HG02642 (cell line): ENCODE measurements around the gene KIF1B.
"Not testable (repeated sequence)": the region's sequence is repeated elsewhere in the genome, so short reads cannot be mapped to it uniquely, and the experiment has no call there.

ENCODE experiments used
- ATAC-seq: cut with Tn5 transposase; IDR thresholded peaks from one replicate; pipeline ENCODE4 v1.9.1; 2021; ENCODE audit warnings: mild to moderate bottlenecking; ENCODE audit not compliant: unreplicated experiment, poor library complexity

Gene KIF1B

DNA sequence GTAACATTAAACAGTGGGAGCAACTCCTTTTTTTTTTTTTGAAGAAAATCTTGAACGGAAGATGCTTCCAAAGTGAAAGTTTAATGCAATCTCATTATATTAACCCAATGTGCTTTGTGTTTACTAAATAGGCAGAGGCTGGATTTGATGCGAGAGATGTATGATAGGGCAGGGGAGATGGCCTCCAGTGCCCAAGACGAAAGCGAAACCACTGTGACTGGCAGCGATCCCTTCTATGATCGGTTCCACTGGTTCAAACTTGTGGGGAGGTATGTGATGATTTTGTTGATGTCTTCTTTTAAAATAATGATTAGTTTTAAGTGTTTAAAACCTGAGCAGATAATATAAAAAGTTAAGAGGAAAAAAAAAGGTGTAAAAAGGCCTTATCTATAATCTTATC lies 114.3 kb downstream of the KIF1B start:
- ATAC-seq, result no peak

DNA sequence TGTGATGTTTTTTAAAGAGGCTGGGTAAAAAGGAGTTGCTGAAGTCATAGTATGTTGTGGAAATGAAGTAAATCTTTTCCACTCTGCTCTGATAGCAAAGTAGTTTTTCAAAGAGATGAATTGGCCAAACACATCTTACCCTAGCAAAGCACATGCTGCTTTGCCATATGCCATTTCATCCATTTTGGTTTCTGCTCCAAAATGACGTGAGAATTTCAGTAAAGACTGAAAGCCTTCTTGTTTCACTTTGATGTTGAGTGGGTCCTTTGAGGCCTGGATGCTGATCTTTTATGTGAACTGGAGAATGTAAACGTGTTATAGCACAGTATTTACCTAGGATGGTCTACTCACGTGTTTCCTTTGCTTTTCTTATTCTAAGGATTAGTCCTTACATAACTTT lies 115.2 kb downstream of the KIF1B start:
- ATAC-seq, result no peak

DNA sequence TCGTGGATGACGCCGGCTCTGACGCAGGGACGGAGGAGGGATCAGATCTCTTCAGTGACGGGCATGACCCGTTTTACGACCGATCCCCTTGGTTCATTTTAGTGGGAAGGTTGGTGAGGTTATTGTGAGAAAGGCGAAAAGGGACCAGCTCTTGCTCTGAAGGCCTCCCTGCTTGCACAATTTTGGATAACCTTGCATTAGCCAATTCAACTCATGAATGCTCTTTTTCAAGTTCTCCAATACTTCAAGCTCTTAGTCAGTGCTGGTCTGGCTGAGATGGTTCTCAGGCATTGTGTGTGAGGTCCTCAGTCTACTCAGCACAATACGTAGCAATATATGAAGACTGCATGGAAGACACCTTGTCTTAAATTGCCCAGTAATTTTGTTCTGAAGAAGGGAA lies 115.9 kb downstream of the KIF1B start:
- ATAC-seq, result no peak

DNA sequence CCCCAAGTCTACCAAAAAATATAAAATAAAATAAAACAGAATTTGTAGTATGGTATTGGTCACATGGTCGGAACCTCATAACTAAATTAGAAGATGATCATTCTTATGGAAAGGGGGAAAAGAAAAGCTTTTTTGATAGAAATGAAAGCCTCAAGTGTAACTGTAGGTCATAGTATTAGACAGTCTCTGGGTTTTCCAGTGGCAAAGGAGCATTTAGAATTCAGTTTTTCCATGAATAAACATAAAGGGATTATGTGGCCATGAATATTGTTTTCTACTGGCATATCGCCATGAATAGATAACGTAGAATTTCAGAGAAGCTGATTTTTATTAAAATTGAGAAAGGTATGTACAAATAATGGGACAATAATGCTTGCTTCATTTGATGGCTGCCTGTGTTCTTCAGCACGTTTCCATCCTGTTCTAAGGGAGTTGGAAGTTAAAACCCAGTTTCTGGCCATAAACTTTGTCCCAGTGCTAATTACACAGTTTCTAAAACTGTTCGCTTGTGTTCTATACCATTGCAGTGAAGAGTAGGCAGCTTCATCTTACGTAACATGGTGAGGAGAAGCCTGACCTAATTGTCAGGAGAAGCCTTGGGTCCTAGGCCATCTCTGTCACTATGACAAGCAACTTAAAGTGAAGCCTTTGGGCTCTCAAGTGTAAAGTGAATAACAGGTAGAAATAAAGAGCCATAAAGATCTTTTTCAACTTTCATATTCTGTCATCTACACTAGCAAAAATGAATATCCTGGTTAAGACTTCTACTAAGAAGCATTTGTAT lies 118.0 kb downstream of the KIF1B start:
- ATAC-seq, result no peak

DNA sequence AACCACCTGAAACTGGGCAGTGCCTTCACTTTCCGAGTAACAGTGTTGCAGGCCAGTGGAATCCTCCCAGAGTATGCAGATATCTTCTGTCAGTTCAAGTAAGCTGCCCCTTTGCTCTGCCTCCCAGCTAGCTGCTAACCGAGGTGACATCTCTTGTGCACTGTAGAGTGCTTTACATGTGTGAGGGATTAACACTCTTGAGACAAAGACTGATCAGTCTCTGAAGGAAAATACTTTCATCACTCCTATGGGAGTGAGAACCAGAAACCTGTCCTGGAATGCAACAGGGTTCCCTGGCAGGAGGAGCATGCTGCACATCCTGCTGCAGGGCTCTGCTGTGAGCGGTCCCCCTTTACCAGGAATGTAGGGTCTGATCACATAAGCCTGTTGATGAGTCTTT lies 127.1 kb downstream of the KIF1B start:
- ATAC-seq, result no peak

DNA sequence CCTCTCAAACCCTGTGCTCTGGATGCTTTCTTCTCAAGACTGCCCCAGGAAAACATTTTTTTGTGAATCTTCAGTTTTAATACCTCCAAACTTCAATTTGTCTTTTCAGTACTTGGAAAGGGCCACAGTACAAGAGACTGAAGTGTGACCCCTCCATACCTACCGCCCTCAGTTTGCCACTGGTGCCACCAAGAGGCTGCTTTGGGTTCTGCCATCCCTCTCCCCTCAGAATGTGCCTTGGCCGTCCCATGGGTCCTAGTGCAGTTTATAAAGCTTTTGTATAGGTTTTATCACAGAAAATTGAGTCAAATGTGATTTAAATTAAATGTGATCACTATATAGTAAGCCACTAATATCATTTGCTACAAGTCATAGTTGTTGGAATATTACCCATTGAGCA lies 127.7 kb downstream of the KIF1B start:
- no peak for ATAC-seq

DNA sequence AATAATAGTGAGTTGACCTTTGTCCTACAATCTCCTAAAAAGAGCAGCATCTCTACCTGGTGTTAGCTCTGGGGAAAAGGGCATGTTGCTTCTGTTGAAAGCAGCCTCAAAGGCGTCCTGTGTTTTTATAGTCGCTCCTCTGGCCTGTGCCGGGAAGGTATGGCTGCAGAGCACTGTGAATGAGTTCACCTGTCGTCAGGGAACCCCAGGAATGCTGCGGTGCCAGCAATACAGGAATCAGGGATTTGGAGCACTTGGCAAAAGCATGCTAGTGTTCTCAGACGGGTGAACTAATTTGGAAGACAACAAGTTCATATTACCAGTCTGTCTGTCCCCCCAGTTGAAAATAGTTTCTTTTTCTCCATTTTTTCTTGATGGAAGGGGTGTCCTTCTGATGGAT lies 128.2 kb downstream of the KIF1B start:
- no peak for ATAC-seq

DNA sequence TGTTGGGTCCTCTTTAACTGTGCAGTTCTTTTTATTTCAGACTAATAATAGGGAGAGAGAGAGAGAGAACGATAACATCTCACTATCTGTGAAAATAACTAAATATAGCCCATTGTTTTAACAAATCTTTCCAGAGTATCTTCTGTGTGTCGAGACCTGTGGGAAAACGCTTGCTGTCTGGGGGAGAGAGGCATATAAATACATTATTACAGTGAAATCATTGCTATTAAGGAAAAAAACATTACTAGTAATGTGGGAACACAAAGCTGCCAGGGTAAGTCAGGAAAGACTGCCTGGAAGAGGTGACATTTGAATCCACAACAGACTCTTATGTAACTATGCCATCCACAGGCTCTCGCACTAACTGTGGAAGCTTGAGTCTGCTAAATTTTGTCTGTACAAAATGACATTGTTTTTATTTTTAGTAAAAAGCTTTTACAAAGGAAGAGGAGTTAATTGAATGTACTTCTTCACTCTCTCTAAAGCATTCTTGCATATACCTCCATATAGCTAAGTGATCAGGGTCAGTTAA lies 128.7 kb downstream of the KIF1B start:
- no peak for ATAC-seq

DNA sequence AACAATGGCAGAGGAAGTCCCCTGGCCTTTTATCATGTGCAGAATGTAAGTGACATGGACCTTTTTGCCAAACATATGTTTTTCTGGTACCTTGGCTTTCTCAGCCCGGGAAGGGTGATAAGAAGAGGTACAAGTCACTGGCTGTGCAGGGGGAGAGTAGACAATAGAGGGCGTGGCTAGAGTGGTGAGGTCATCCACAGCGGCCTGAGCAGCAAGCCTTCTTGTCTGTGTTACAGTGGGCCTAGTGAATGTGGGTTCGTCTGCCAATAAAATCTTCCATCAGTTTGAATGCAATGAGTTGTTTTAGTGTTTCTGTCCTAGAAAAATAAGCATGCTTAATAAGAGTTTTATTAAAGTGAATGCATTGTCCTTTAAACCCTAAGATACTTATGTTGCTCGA lies 129.4 kb downstream of the KIF1B start:
- no peak for ATAC-seq

DNA sequence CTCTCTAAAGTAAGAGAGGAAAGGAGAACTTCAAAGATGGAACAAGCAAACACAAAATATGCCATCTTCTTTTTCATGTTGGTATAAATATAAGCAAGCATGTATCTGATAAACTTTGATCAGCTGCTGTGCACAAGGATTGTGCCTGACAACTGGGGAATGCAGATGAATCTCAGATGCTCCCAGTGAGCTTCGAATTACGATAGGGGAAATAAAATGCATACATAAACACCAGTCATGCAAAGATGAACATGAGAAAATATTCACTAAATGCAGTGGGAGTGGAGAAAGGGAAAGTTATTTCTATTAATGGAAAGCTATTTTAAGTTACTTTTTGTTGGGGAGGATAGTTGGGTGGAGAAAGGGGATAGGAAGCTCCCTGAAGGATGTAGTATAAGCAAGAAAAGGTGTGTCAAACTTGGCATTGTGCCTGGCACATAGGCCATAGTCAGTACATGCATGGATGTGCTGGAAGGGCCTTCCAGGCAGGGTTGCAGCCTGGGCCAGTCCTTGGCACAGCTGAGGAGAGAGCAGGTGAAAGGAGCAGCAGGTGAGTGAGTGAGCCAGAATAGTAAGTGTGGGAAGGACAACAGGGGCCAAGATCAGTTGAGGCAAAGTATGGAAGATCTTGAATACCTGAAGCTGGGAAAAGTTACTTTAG lies 130.7 kb downstream of the KIF1B start:
- ATAC-seq, result no peak

DNA sequence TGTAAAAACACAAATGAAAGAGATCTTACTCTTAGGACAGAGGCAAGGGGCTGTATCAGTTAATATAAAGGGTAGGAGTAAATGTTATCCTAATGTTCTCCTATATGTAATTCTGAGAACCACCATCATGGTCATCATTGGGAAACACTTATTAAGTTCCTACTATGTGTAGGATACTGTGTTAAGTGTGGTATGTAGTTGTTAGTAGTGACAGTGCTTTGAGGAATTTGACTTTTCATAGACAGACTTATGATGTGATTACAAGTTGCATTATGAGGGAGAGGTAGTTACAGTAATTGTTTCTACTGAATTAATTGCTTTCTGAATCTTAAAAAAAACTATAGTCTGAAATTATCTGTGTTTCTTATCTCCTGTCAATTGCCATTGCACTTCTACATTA lies 136.7 kb downstream of the KIF1B start:
- no peak for ATAC-seq

DNA sequence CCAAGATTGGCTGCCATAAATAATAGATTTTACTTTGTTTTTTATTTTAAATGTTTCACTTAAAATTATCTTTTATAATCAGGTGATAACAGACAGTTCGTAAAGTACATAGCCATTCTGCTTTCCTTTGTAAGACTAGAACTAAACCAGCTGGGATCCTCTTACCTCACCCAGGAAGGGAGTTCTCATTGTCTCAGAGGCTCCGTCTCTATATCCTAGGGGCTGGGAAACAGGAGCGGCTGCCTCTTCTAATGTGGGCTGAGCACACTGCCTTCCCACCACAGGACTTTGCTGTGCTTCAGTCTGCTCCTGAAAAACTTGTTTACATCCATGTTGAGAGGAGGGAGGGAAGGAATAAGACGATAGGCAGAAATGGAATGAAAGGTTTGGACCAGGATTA lies 142.9 kb downstream of the KIF1B start:
- ATAC-seq, result no peak

DNA sequence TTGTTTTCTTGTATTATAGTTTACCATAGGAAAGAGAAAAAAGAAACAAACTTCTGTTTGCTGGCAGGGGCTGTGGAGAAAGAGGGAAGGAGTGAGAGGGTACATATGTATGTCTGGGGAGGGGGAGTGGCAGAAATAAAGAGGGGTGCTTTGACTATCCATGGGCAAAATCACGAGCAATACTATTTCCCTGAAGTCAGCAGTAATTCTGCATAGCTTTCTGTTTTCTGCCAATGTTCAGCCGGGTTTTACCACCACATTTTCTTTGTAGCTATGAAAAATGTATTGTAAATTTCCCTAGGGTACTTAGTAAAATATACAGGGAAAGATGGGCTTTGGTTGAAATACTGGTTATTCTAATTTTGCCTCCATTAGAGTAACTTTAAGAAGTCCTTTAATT lies 143.3 kb downstream of the KIF1B start:
- no peak for ATAC-seq

DNA sequence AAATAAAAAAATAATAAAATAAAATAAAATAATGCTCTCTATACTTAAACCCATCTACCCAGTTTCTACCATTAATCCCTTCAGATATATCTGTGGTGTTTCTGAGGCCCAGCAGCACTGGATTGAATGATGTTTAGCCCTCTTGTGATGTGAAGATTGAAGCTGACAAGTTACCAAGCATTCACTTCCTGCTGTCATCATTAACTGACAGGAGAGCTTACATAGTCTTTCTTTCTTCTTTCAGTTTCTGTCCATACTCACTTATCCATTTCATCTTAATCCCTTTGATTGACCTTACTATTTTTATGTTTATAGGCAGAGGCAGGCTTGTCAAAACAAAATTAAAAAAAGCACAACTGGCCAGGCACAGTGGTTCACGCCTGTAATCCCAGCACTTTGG lies 149.7 kb downstream of the KIF1B start:
- no peak for ATAC-seq

DNA sequence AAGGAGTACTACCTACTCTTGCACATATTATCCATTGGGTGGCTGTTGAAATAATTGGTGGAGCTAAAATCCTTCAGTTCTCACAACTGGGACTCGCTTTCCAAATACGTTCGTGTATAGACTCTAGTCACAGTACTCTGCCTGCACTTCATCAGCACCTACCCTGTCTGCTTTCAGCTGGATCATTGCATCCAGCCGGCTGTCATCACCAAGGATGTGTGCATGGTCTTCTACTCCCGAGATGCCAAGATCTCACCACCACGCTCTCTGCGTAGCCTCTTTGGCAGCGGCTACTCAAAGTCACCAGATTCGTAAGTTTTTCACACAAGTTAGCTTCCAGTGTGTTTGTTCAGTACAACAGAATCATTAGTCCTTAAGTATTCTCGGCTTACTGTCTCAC lies 151.1 kb downstream of the KIF1B start:
- ATAC-seq, result no peak

DNA sequence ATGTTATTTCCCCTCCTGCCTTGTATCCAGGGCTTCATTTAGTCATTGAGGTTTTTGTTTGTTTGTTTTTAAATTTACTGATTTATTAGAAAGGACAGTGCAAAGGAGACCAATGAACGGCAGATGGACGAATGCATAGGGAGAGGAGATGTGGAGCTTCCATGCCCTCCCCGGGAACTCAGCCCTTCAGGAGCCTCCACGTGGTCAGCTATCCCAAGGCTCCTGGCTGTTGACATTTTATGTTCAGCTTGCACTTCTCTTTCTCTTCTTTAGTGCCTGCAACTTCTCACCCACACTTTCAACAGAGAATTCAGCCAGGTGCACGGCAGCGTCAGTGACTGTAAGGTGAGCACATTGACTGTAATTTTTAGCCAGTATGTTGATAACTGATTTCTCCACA lies 157.8 kb downstream of the KIF1B start:
- no peak for ATAC-seq

DNA sequence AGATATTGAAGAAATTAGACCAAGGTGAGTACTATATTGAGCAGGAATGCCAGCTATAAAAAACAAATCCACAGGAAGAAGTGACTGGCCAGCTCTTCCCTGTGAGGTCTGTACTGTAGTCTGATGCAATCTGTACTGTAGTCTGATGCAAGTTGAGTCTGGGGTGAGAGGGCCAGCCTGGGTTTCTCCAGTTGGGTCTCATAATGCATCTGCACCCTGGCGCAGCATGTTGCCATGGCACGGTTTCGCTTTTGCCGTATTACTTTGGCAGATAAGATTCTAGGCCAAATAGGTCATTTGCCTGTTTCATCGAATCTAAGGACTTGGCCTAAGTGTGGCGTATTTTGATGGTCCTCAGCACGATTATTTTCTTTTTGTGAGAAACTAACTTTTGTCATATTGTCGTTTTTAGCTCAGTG lies 164.1 kb downstream of the KIF1B start:
- ATAC-seq, result no peak

DNA sequence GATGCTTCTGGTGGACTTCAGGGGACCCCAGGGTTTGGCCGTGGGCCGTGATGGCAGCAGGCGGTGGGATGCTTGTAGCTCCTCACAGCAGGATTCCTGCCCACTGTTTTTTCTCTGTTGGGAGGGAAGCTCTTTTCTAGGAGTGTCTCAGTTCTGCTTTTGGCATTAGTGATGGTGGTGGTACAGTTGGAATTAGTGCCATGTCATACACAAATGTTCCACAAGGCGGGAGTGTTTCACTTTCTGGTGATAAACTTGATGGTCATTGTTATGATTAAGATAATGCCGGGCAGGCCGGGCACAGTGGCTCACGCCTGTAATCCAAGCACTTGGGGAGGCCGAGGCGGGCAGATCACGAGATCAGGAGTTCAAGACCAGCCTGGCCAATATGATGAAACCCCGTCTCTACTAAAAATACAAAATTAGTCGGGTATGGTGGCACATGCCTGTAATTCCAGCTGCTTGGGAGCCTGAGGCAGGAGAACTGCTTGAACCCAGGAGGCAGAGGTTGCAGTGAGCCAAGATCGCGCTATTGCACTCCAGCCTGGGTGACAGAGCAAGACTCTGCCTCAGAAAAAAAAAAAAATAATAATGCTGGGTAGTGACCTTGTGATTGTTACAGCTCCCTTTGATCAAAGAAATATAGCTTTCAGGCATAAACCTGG lies 167.1 kb downstream of the KIF1B start:
- not testable (repeated sequence) for ATAC-seq

DNA sequence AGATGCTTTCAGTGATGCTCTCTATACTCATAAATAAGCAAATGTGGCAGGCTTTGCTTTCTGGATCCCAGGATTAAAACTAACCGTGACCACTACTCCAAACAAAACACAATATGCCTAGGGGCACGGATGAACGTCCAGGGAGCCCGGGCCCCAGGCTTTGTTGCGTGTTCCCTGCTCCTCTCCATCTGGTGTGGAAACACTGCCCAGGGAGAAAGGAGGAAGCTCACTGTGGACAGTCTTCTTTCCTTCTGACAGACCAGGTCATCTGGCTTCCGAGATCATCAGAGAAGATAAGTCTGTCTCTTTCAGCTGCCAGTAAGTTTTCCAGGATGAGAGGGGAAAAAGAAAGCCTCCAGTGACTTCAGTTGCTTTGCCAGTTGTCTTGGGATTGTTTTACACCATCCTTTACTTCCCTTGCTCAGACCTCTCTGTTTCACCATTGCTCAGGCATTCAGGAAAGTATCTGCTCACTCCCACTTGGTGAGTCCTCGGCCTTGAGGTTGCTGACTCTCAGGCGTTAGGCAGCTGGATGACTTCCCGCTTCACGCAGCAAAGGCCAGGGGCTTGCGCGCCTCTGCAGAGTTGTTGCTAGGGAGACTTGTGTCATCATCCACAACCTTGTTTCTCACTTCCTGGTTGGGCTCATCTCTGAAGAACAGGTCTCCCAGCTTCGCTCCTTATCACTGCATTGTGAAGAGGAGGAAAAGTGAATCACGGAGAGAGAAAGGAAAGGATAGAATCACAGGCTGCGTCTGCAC lies 167.9 kb downstream of the KIF1B start:
- no peak for ATAC-seq

DNA sequence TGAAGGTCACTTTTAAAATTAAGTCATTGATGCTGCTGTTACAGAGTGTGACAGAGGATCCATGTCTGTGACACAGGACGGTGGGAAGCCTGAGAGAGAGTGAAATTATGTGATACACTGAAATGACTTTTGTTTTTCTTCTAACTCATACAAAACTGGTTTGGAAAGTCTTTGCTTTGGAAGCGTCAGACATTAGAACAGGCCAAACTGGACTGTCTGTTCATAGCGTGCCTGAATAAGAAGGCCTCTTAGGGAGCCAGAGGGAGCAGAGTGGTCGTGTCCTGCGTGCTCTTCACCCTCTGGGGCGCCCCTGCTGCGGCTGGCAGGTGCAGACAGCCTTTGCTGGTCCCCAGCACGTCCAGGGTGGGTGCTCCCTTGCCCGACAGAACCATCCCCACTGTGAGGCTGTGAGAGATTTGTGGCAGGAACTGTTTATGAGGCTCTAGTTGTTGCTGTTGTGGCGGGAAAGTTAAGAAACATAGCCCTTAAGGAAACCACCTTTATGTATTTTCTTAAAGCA lies 168.8 kb downstream of the KIF1B start:
- no peak for ATAC-seq
